ENCODE results near the gene SNAPC3.

The SNAPC3 gene

GRCh38 chr9:15492485-15493150 is 69.9 kb downstream of the SNAPC3 start:
- no peak for DNase-seq (ENCODE audit: low read depth)

- DNase-seq (ENCODE audit: low read depth), result no peak
Measured at GRCh38 chr9:15498246-15498995, 75.7 kb downstream of the SNAPC3 start.

- no peak for DNase-seq (ENCODE audit: low read depth)
Measured at GRCh38 chr9:15499139-15499538, 76.5 kb downstream of the SNAPC3 start.

GRCh38 chr9:15501179-15501578 is 78.5 kb downstream of the SNAPC3 start:
- no peak for DNase-seq (ENCODE audit: low read depth)

- no peak for DNase-seq (ENCODE audit: low read depth)
Measured at GRCh38 chr9:15501803-15502202, 79.1 kb downstream of the SNAPC3 start.

GRCh38 chr9:15505921-15506320 is 83.2 kb downstream of the SNAPC3 start:
- no peak for DNase-seq (ENCODE audit: low read depth)

- no peak for DNase-seq (ENCODE audit: low read depth)
Measured at GRCh38 chr9:15509931-15510788, 87.5 kb downstream of the SNAPC3 start.

- peak; percentile 61 for DNase-seq (ENCODE audit: low read depth)
Measured at GRCh38 chr9:15510789-15511575, 88.3 kb downstream of the SNAPC3 start, which contains the start of gene PSIP1. Gene PSIP1 (minus strand): TSS chr9:15510970. CDS start chr9:15510188, 782 bp downstream.

Measured in CMK (cell line).